ENCODE data around the gene TPM2.
A peak's percentile ranks its signal among the peaks of the same experiment; 100 is the strongest.
"Not testable (repeated sequence)": the region's sequence is repeated elsewhere in the genome, so short reads cannot be mapped to it uniquely, and the experiment has no call there.

TPM2 gene

DNA sequence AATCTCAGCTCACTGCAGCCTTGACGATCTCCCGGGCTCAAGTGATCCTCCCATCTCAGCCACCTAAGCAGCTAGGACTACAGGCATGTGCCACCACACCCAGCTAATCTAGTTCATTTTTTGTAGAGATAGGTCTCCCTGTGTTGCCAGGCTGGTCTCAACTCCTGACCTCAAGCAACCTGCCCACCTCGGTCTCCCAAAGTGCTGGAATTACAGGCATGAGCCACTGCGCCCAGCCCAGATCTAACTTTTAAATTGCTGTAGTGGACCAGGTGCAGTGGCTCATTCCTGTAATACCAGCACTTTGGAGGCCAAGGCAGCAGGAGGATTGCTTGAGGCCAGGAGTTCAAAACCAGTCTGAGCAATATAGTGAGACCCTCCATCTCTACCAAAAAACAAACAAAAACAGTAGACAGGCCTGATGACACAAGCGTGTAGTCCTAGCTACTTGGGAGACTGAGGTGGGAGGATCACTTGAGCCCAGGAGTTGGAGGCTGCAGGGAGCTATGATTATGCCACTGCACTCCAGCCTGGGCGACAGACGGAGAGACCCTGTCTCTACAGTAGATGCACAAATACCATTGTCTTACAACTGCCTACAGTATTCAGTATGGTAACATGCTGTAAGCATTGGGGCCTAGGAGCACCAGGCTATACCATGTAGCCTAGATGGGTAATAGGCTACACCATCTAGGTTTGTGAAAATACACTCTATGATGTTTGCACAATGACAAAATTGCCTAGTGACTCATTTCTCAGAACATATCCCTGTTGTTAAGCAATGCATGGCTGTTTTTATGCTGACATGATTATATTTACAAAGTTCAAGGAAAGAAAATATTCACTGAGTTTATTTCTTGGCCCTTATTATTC, 37.5 kb downstream of the TPM2 start:
- DNase-seq, result no peak

- no peak for DNase-seq
Measured at GRCh38 chr9:35650341-35651158, 39.2 kb downstream of the TPM2 start, which contains the start of gene SIT1. Gene SIT1, minus strand, starts transcription at chr9:35650931. Its CDS starts 78 bp downstream, at chr9:35650853.

DNA sequence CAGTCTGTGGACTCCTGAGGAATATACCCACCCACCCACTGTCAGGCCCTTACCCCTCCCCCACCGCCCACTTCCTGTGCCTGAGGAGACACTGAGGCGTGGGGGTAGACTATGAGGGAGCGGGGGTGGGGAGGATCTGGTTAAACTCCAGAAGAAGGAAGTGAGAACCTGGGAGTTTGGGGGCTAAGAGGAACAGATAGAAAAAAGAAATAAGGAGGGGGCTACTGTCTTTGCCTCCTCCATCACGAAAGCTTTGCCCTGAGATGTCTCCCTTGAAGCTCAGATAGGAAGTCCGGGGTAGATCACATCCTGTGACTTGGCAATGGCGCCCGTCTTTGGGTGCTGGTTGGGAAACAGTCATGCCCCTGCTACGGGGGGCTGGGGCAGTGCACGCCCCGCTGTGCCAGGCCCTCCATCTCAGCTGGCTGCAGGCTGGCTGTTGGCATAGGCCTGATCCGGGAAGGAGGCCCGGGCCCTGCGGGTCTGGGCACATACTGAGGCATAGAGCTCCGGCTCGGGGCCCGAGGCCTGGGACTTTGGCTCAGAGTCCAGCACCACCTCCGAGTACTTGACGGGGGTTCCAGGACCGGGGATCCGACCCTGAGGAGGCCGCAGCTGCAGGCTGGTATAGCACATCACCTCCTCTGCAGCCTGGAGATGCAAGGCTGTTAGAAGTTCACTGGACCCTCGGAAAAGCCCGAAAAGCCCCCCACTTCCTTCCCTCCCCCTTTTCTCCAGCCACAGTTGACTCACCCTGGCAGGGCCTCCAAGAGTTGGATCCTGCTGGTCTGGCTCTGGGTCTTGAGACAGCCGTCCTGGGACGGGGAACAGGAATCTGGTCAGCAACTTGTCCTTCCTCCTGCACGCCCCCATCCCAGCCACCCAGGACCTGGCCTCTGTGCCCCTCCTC, 40.0 kb downstream of the TPM2 start:
- DNase-seq, result no peak

DNA sequence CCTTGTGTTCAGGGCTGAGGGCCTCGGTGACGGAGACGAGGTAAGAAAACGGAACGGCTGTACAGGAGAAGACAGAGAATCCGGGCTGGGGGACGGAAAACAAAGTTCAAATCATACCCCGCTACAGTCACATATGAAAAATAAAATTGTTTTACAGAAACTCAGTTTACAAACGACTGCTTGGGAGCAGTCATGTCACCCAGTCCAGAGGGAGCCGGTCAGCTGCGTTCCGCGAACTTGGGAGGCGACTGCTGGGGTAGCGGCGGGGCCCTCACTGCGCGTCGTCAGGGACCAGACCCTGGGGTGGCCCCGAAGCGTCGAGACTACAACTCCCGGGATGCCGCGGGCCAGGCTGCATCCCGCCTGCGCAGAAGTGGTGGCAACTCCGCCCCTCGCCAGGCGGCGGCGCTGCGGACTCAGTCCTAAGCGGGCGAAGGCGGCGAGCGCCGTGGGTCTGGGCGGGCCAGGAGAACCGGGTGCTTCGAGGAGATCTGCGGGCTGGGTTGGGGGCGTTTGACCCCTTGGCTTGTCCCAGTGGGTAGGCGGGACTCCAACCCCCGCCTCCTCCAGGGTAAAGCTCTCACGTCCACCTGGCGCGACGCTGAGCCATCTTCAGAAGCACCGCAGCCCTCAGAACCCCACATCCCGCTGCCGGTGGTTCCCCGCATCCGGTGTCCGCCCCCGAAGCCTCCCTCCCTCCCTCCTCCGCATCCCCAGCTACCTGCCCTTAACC, 43.0 kb downstream of the TPM2 start:
- peak; percentile 91 for DNase-seq

GRCh38 chr9:35646153-35646532, 43.6 kb downstream of the TPM2 start:
- DNase-seq, result no peak

DNA sequence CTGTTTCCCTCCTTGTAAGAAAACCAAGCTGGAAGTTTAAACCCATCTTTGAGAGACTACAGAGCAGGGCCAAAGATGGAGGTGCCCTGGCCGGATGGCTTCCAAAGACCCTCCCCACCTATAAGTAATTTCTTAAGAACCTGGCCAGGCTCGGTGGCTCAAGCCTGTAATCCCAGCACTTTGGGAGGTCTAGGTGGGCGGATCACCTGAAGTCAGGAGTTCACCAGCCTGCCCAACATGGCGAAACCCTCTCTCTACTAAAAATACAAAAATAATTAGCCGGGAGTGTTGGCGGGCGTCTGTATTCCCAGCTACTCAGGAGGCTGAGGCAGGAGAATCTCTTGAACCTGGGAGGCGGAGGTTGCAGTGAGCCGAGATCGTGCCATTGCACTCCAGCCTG, 44.0 kb downstream of the TPM2 start:
- DNase-seq, result not testable (repeated sequence)

DNA sequence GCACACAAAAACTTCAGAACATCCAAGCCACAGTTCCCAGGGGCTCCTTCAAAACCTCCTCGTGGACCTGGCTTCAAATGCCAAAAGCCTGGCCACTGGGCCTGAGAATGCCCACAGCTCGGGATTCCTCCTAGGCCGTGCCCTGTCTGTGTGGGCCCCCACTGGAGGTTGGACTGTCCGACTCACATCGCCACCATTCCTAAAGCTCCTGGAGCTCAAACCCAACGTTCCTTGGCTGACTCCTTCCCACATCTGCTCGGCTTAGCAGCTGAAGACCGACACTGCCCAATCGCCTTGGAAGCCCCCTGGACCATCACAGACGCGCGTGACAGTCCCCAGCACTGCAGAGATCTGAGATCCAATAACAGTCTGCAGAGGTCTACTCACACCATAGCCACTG, 46.7 kb downstream of the TPM2 start:
- DNase-seq, result no peak

DNA sequence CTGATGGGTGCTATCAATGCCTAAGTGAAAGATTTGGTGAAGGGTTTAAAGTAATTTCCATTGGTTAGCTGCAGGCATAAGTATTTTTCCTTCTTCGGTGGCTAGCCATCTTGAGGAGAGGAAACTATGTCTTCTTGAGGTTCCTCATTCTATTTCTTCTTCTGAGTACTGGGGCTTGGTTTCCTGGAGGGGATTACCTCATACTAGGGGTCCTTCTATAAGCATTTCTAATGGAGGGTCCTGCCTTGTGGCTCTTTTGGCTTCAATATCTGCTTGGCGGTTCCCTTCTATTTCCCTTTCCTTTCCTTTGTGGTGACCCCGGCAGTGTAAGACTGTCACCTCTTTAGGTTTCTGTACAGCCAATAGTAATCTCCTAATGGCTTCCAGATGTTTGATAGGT, 48.2 kb downstream of the TPM2 start:
- not testable (repeated sequence) for DNase-seq

- not testable (repeated sequence) for DNase-seq
Measured at GRCh38 chr9:35640431-35640830, 49.3 kb downstream of the TPM2 start.

DNA sequence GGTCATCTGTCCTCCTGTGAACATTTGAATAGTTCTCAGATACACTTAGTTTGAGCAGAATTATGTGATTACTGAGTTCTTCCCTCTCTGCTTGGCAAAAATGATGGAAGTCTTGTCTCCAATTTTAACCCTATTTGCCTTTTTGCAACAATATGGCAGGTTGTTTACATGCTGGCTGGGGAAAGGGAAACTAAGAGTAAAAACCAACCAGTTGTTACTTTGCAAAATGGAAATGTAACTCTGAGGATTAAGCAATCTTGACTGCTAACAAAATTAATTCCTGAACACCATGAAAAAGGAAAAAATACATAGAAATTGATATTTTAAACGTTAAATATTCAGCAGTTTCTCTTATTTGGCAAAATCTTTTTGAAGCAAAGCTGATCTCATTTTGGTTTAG, 50.1 kb downstream of the TPM2 start:
- DNase-seq, result no peak

GRCh38 chr9:35639225-35639624, 50.5 kb downstream of the TPM2 start:
- DNase-seq, result not testable (repeated sequence)

DNA sequence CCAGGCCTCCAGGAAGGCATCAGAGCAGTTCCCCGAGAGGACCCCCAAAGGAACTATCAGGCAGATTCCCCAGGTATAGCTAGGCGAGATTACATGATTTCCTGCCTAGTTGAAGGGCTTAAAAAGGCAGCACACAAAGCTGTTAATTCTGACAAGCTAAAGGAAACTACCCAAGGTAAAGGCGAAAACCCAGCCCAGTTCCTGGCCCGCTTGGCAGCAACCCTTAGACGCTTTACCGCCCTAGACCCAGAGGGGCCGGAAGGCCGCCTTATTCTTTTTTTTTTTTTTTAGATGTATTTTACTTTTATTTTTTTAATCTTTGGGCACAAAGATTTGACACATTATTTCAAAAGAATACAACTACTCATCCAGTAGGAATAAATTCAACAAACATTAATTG, 51.0 kb downstream of the TPM2 start:
- not testable (repeated sequence) for DNase-seq

DNA sequence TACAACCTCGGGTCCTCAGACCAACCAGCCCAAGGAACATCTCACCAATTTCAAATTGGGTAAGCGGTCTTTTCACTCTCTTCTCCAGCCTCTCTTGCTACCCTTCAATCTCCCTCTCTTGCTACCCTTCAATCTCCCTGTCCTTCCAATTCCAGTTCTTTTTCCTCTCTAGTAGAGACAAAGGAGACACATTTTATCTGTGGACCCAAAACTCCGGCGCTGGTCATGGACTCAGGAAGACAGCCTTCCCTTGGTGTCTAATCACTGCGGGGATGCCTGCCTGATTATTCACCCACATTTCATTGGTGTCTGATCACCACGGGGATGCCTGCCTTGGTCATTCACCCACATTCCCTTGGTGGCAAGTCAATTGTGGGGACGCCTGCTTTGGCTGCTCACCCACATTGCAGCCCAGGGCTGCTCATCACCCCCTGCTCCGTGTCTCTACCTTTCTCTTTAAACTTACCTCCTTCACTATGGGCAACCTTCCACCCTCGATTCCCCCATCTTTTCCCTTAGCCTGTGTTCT, 52.2 kb downstream of the TPM2 start:
- DNase-seq, result not testable (repeated sequence)

GRCh38 chr9:35636877-35637246, 52.9 kb downstream of the TPM2 start:
- DNase-seq, result not testable (repeated sequence)

GRCh38 chr9:35636135-35636876, 53.4 kb downstream of the TPM2 start:
- no peak for DNase-seq

DNA sequence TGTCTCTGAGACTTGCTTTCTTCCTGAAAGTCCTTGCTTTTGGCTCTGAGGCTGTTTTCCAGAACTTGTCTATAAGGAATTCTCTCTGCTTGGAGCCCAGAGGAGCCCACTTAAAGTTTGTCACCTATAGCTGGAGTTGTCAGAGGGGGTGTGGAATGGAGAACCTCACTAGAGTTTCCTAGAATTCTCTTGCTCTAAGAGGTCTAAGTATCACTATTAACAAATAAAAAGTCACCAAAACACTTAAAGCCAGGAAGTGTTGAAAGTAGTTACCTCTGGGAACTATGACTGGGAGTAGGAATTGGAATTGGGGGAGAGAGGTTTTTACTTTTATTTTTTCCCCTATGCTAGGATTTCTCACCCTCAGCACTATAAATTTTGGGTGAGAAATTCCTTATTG, 54.0 kb downstream of the TPM2 start:
- DNase-seq, result no peak
